ENCODE data around the gene ANKS6.

ANKS6 gene

GRCh38 chr9:98801561-98801960 lies 5.2 kb upstream of the ANKS6 start:
- no peak for ATAC-seq (ENCODE audit: insufficient read depth, low read depth)
- Histone ChIP-seq H3K36me3 (ENCODE audit: insufficient read depth, low read length) (no peaks in the 10 kb centered on the region), H3K27me3 (ENCODE audit: insufficient read depth, low read length, poor library complexity) (peaks cover 17% of the 10 kb centered on the region), H4K20me1 (ENCODE audit: insufficient read depth, low read length) (no peaks in the 10 kb centered on the region), H3K9ac (ENCODE audit: low read depth, low read length) (no peak overlapping the region), H3K4me1 (ENCODE audit: insufficient read depth, low read length) (peaks cover 4% of the 10 kb centered on the region), H3K9me3 (ENCODE audit: insufficient read depth, low read length, severe bottlenecking) (no peaks in the 10 kb centered on the region), H3K4me2 (ENCODE audit: insufficient read depth, low read length) (no peak overlapping the region), H3K4me3 (ENCODE audit: low read depth in 1 of 2, low read length in 2 of 2) (no peak overlapping the region), H2AFZ (ENCODE audit: low read depth, low read length) (no peak overlapping the region), H3K27ac (ENCODE audit: low read length) (no peak overlapping the region), H3K79me2 (ENCODE audit: insufficient read depth, low read length) (no peaks in the 10 kb centered on the region)
- no peak for TF ChIP-seq EZH2 (IDR thresholded peaks at IDR 0.05; ENCODE audit: borderline replicate concordance, low read depth, low read length, severe bottlenecking)
- no peak for TF ChIP-seq CTCF (IDR thresholded peaks at IDR 0.05; ENCODE audit: borderline replicate concordance, extremely low read depth, low read length, poor library complexity, severe bottlenecking)
- DNase-seq = no peak

GRCh38 chr9:98798254-98798653 lies 1.9 kb upstream of the ANKS6 start:
- DNase-seq (no peak), ATAC-seq (ENCODE audit: insufficient read depth, low read depth) (no peak)
- Histone ChIP-seq H3K79me2 (ENCODE audit: insufficient read depth, low read length) (no peaks in the 10 kb centered on the region), H3K27ac (ENCODE audit: low read length) (no peak overlapping the region), H3K27me3 (ENCODE audit: insufficient read depth, low read length, poor library complexity) (peaks cover 15% of the 10 kb centered on the region), H3K9me3 (ENCODE audit: insufficient read depth, low read length, severe bottlenecking) (no peaks in the 10 kb centered on the region), H3K9ac (ENCODE audit: low read depth, low read length) (no peak overlapping the region), H3K4me2 (ENCODE audit: insufficient read depth, low read length) (no peak overlapping the region), H4K20me1 (ENCODE audit: insufficient read depth, low read length) (no peaks in the 10 kb centered on the region), H3K36me3 (ENCODE audit: insufficient read depth, low read length) (no peaks in the 10 kb centered on the region), H2AFZ (ENCODE audit: low read depth, low read length) (no peak overlapping the region), H3K4me3 (ENCODE audit: low read depth in 1 of 2, low read length in 2 of 2) (no peak overlapping the region), H3K4me1 (ENCODE audit: insufficient read depth, low read length) (peaks cover 20% of the 10 kb centered on the region)
- TF ChIP-seq CTCF (IDR thresholded peaks at IDR 0.05; ENCODE audit: borderline replicate concordance, extremely low read depth, low read length, poor library complexity, severe bottlenecking) = no peak
- no peak for TF ChIP-seq EZH2 (IDR thresholded peaks at IDR 0.05; ENCODE audit: borderline replicate concordance, low read depth, low read length, severe bottlenecking)

- H3K4me3 ChIP-seq (ENCODE audit: low read depth in 1 of 2, low read length in 2 of 2) = no peak overlapping the region
- H3K9ac ChIP-seq (ENCODE audit: low read depth, low read length) = no peak overlapping the region
- H3K27ac ChIP-seq (ENCODE audit: low read length) = no peak overlapping the region
- H2AFZ ChIP-seq (ENCODE audit: low read depth, low read length) = no peak overlapping the region
- DNase-seq = no peak
- H3K36me3 ChIP-seq (ENCODE audit: insufficient read depth, low read length) = no peaks in the 10 kb centered on the region
- no peaks in the 10 kb centered on the region for H3K79me2 ChIP-seq (ENCODE audit: insufficient read depth, low read length)
- no peaks in the 10 kb centered on the region for H4K20me1 ChIP-seq (ENCODE audit: insufficient read depth, low read length)
- no peak overlapping the region for H3K4me2 ChIP-seq (ENCODE audit: insufficient read depth, low read length)
- H3K27me3 ChIP-seq (ENCODE audit: insufficient read depth, low read length, poor library complexity) = peaks cover 15% of the 10 kb centered on the region
- H3K4me1 ChIP-seq (ENCODE audit: insufficient read depth, low read length) = peaks cover 20% of the 10 kb centered on the region
- TF ChIP-seq EZH2 (IDR thresholded peaks at IDR 0.05; ENCODE audit: borderline replicate concordance, low read depth, low read length, severe bottlenecking) (no peak), CTCF (IDR thresholded peaks at IDR 0.05; ENCODE audit: borderline replicate concordance, extremely low read depth, low read length, poor library complexity, severe bottlenecking) (no peak)
- ATAC-seq (ENCODE audit: insufficient read depth, low read depth) = no peak
- no peaks in the 10 kb centered on the region for H3K9me3 ChIP-seq (ENCODE audit: insufficient read depth, low read length, severe bottlenecking)
These were observed 1.1 kb upstream of the ANKS6 start for GRCh38 chr9:98797491-98797890.

- no peaks in the 10 kb centered on the region for H3K79me2 ChIP-seq (ENCODE audit: insufficient read depth, low read length)
- no peaks in the 10 kb centered on the region for H4K20me1 ChIP-seq (ENCODE audit: insufficient read depth, low read length)
- TF ChIP-seq EZH2 (IDR thresholded peaks at IDR 0.05; ENCODE audit: borderline replicate concordance, low read depth, low read length, severe bottlenecking) (peak; percentile 47), CTCF (IDR thresholded peaks at IDR 0.05; ENCODE audit: borderline replicate concordance, extremely low read depth, low read length, poor library complexity, severe bottlenecking) (no peak)
- peak overlapping the region; percentile 68 for H2AFZ ChIP-seq (ENCODE audit: low read depth, low read length)
- peaks cover 20% of the 10 kb centered on the region for H3K4me1 ChIP-seq (ENCODE audit: insufficient read depth, low read length)
- H3K4me3 ChIP-seq (ENCODE audit: low read depth in 1 of 2, low read length in 2 of 2) = peak overlapping the region; percentile 21 to 59; a peak in 3 of 4 replicates
- peaks cover 8% of the 10 kb centered on the region for H3K27me3 ChIP-seq (ENCODE audit: insufficient read depth, low read length, poor library complexity)
- no peaks in the 10 kb centered on the region for H3K9me3 ChIP-seq (ENCODE audit: insufficient read depth, low read length, severe bottlenecking)
- ATAC-seq (ENCODE audit: insufficient read depth, low read depth) (no peak), DNase-seq (no peak)
- H3K4me2 ChIP-seq (ENCODE audit: insufficient read depth, low read length) = peak overlapping the region; percentile 75
- H3K36me3 ChIP-seq (ENCODE audit: insufficient read depth, low read length) = no peaks in the 10 kb centered on the region
- peak overlapping the region; percentile 53 for H3K9ac ChIP-seq (ENCODE audit: low read depth, low read length)
- no peak overlapping the region for H3K27ac ChIP-seq (ENCODE audit: low read length)
These were observed 388 bp downstream of the ANKS6 start for GRCh38 chr9:98795970-98796363.

Measured in DND-41 (cell line).